Ovary (tissue), 9 donors: ENCODE data around the gene FST. TPM values are rescaled to one million over a fixed set of nuclear protein-coding genes. Genes with fewer than 3 reads are reported as not detected.

Experiments used
- DNase-seq, 5 donors: peaks; one replicate each; pipeline ENCODE4 v3.0.0-alpha.2; 2019 to 2020
- H3K27ac ChIP-seq, 2 donors: fragments of 200-600 bp; one replicate each; pipeline versions ENCODE4 v1.5.1 to v1.8.0; 2019 to 2022
- H3K27me3 ChIP-seq: fragments of 200-600 bp; one replicate; pipeline ENCODE4 v1.8.0; 2022
- H3K36me3 ChIP-seq: fragments of 200-600 bp; sonication (generic); one replicate; pipeline ENCODE4 v1.5.1; 2019
- H3K4me1 ChIP-seq: one replicate; pipeline ENCODE4 v1.8.1; 2013; ENCODE audit warnings: mild to moderate bottlenecking, moderate library complexity; ENCODE audit not compliant: insufficient read depth
- H3K4me3 ChIP-seq: fragments of 200-600 bp; sonication (generic); one replicate; pipeline ENCODE4 v1.5.1; 2017
- H3K9me3 ChIP-seq, 2 donors: fragments of 200-600 bp in 1 of 2; sonication (generic) in 1 of 2; one replicate each; pipeline versions ENCODE4 v1.5.1 to v1.8.1; 2013 to 2019; ENCODE audit warnings: mild to moderate bottlenecking in 1 of 2, moderate library complexity in 1 of 2
- EP300 ChIP-seq: sonication (generic); formaldehyde crosslinking; IDR thresholded peaks from one replicate; pipeline ENCODE4 v1.6.1; 2017; ENCODE audit warnings: antibody characterized with exemption
- POLR2A ChIP-seq: fragments of 450-650 bp; IDR thresholded peaks from one replicate; pipeline ENCODE4 v1.6.1; 2017; ENCODE audit warnings: antibody characterized with exemption, mild to moderate bottlenecking, moderate library complexity
- WGBS, 3 donors: extraction: QIAGEN DNeasy Blood & Tissue Kit in 1 of 3; methylation state at CpG; one replicate each; pipeline versions ENCODE4 v1.1.5 to v1.1.7; 2013 to 2017; 5-methylcytosine and 5-hydroxymethylcytosine counted together
- intact Hi-C, 4 donors: fragments of 100-400 bp; cut with DNase I; formaldehyde crosslinking; loops; one replicate each; pipeline versions ENCODE4 v1.11.0 to v1.15.1; 2022 to 2023
- polyA plus RNA-seq, 2 donors: library from polyadenylated mRNA; stranded (reverse); fragments of 200-250 nt in 1 of 2; fragments of 350-450 nt in 1 of 2; fragmentation: Illumina TruSeq in 1 of 2; extraction: RNeasy Lipid Tissue Mini Kit (QIAGEN cat#74804) in 1 of 2; gene quantifications; one replicate each; pipeline ENCODE4 v1.2.3, GENCODE V29; 2013 to 2014
- total RNA-seq, 7 donors: library from RNA; depleted of rRNA in 2 of 7; stranded (reverse); fragments of >200 nt in 2 of 7; fragmentation: NEBNext Ultra II Directional in 3 of 7; extraction: Animal tissue kit (Norgen Biotek cat#: 25700) in 3 of 7; gene quantifications; one replicate each; pipeline versions ENCODE4 v1.1.0 to v1.2.4, GENCODE V29; 2016 to 2023
- TF ChIP-seq, protein P1 (sequence below), 3 donors: fragments of 450-650 bp in 2 of 3; fragments of 200-600 bp in 1 of 3; IDR thresholded peaks; one replicate each; pipeline versions ENCODE4 v1.5.1 to v1.8.0; 2016 to 2022; ENCODE audit warnings: antibody characterized with exemption in 3 of 3, mild to moderate bottlenecking in 1 of 3
- donor health status: DM: no; HTN: no; CAD: no; lungs with moderate emphysema.
- donor health status: DM: no; HTN: no; CAD: no.
- donor health status: Bipolar disorder and iron deficiency.
- donor health status: DM: yes; HTN: yes; CAD: no.
- donor health status: DM: no; HTN: no; CAD: no.
- donor health status: DM: yes; HTN: yes; CAD: no.

FST gene
- total and polyA plus RNA-seq, 9 donors = 1.0 to 9.8 (median 3.5) TPM

DNA sequence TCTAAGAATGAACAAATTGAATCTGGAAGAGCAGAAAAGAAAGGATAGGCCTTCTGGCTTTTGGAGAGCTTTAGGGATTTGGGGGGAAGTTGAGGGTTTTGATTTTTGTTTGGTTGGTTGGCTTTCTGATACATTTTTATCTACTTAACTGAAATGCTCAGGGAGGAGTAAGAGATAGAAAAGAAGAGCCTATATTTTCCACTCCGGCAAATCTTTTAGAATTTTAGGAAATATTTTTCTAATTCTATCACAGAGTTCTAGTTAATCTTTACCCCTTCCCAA, 25.8 kb upstream of the FST start:
- TF ChIP-seq POLR2A (no peak), EP300 (no peak)
- TF ChIP-seq, protein P1, sequence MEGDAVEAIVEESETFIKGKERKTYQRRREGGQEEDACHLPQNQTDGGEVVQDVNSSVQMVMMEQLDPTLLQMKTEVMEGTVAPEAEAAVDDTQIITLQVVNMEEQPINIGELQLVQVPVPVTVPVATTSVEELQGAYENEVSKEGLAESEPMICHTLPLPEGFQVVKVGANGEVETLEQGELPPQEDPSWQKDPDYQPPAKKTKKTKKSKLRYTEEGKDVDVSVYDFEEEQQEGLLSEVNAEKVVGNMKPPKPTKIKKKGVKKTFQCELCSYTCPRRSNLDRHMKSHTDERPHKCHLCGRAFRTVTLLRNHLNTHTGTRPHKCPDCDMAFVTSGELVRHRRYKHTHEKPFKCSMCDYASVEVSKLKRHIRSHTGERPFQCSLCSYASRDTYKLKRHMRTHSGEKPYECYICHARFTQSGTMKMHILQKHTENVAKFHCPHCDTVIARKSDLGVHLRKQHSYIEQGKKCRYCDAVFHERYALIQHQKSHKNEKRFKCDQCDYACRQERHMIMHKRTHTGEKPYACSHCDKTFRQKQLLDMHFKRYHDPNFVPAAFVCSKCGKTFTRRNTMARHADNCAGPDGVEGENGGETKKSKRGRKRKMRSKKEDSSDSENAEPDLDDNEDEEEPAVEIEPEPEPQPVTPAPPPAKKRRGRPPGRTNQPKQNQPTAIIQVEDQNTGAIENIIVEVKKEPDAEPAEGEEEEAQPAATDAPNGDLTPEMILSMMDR (IDR thresholded peaks at IDR 0.05) = no peak
- 86 to 94% (median 87%) methylated on average over 1 of the region's 1 CpG for WGBS, 3 donors
- H3K4me3 ChIP-seq = no peak overlapping the region
- intact Hi-C loops = no loop called here
- no peaks in the 10 kb centered on the region for H3K36me3 ChIP-seq
- H3K27me3 ChIP-seq = no peaks in the 10 kb centered on the region
- no peak overlapping the region for H3K27ac ChIP-seq
- no peaks in the 10 kb centered on the region for H3K9me3 ChIP-seq
- no peak for DNase-seq
- no peaks in the 10 kb centered on the region for H3K4me1 ChIP-seq

DNA sequence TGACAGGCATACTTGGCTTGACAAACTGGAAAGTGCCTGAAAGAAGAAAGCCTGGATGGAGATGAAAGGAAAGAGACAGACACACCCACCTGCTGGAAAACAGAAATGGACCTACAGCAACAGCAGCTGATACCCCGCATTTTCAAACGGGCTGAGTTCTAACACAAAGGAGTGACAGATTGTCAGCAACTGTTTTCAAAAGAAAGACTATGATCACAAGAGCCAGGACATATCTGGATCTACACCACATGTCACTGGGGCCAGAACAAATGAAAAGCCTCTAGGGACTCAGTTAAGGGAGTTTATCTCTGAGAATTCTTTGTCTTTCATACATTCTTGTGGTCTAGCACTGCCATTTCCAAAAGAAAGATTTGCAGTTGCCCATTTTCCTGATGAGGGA, 24.1 kb upstream of the FST start:
- WGBS, 3 donors = 58 to 62% (median 60%) methylated on average over 2 of the region's 2 CpGs
- Histone ChIP-seq H3K4me3 (no peak overlapping the region), H3K27ac (no peak overlapping the region), H3K36me3 (no peaks in the 10 kb centered on the region), H3K27me3 (no peaks in the 10 kb centered on the region), H3K9me3 (no peaks in the 10 kb centered on the region), H3K4me1 (no peaks in the 10 kb centered on the region)
- intact Hi-C loops = no loop called here
- TF ChIP-seq POLR2A (no peak), EP300 (no peak)
- TF ChIP-seq, protein P1 (IDR thresholded peaks at IDR 0.05) = no peak
- DNase-seq = no peak

DNA sequence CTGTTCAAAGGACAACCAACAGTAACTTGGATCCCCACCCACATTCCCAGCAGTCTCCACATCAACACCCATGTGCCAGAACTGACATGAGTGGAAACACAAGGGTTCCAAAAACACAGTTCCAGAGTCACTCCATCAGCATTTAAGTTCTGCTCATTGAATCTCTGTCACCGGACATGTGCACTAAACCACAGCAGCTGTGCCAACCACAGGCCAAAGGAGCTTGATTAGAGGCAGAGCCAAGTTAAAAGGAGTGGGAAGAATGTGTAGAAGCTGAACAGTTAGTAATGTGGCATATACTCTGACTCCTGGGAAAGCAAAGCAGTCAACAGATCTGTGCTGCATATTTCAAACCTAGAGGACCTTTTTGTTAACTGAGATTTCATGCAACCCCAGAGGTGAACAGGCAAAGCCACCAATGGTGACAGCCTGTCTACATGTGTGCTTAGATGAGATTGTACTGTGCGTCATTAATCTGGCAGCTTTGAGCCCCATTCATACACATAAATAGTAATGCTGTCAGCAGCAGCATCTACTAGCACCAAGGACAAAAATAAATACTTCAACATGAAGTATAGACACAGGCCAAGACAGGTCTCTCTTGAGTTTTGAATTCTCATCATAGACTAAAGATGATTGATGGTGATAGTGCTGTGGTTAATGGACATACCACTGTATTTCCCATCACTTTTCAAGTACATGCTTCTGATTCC, 16.4 kb upstream of the FST start:
- TF ChIP-seq POLR2A (no peak), EP300 (no peak)
- TF ChIP-seq, protein P1 (IDR thresholded peaks at IDR 0.05) = no peak
- intact Hi-C loops = loop anchor here in 1 of 4 donors (5.0 kb wide), 1 partner anchor 937 kb away; no protein-coding TSS in a partner anchor
- H3K27me3 ChIP-seq = no peaks in the 10 kb centered on the region
- H3K27ac ChIP-seq = no peak overlapping the region
- H3K4me3 ChIP-seq = no peak overlapping the region
- H3K36me3 ChIP-seq = no peaks in the 10 kb centered on the region
- DNase-seq = no peak
- no peaks in the 10 kb centered on the region for H3K4me1 ChIP-seq
- no peaks in the 10 kb centered on the region for H3K9me3 ChIP-seq
- 85 to 91% (median 87%) methylated on average over 2 of the region's 2 CpGs for WGBS, 3 donors

DNA sequence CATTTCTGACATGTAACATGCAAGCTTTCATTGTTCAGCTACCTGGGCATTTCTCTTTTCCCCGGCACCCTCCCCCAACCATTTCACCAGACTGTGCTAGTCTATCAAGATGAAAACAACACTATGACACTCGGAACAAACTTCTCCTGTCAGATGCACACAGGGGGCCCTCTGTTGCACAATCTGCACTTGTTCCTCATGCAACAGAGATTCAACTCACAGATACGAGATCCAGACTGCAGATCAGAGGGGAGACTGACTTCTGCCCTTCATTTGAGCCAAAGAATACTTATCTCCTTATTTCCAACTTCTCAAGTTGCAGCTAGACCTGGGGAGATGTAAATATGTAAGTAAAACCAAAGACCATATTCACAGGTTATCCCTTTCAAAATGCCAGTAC, 15.7 kb upstream of the FST start:
- Histone ChIP-seq H3K36me3 (no peaks in the 10 kb centered on the region), H3K27ac (no peak overlapping the region), H3K9me3 (no peaks in the 10 kb centered on the region), H3K4me3 (no peak overlapping the region), H3K27me3 (no peaks in the 10 kb centered on the region), H3K4me1 (no peaks in the 10 kb centered on the region)
- TF ChIP-seq EP300 (no peak), POLR2A (no peak)
- TF ChIP-seq, protein P1 (IDR thresholded peaks at IDR 0.05) = no peak
- intact Hi-C loops = loop anchor here in 1 of 4 donors (5.0 kb wide), 1 partner anchor 937 kb away; no protein-coding TSS in a partner anchor
- 71 to 80% (median 76%) methylated on average over 3 of the region's 3 CpGs for WGBS, 3 donors
- no peak for DNase-seq
